Sigmoid colon (tissue), 7 donors: ENCODE measurements around the gene POLR1E. TPM values are rescaled to one million over a fixed set of nuclear protein-coding genes. Genes with fewer than 3 reads are reported as not detected.
"Not testable (repeated sequence)": the region's sequence is repeated elsewhere in the genome, so short reads cannot be mapped to it uniquely, and the experiment has no call there.

Experiments used
- DNase-seq: peaks from one replicate; pipeline ENCODE4 v3.0.0-alpha.2; 2019
- H3K27ac ChIP-seq, 4 donors: fragments of 200-600 bp; sonication (generic); one replicate each; pipeline ENCODE4 v1.5.1; 2016 to 2019; ENCODE audit warnings: mild to moderate bottlenecking in 1 of 4
- H3K27me3 ChIP-seq, 3 donors: fragments of 200-600 bp; sonication (generic); one replicate each; pipeline ENCODE4 v1.5.1; 2019; ENCODE audit warnings: mild to moderate bottlenecking in 1 of 3
- H3K36me3 ChIP-seq, 4 donors: fragments of 200-600 bp; sonication (generic); one replicate each; pipeline ENCODE4 v1.5.1; 2016 to 2019
- H3K4me1 ChIP-seq, 4 donors: fragments of 200-600 bp; sonication (generic); one replicate each; pipeline ENCODE4 v1.5.1; 2017 to 2019
- H3K4me3 ChIP-seq, 4 donors: fragments of 200-600 bp; sonication (generic); one replicate each; pipeline ENCODE4 v1.5.1; 2017 to 2019; ENCODE audit warnings: mild to moderate bottlenecking in 2 of 4, moderate library complexity in 1 of 4
- H3K9me3 ChIP-seq, 4 donors: fragments of 200-600 bp in 3 of 4; sonication (generic) in 3 of 4; one replicate each; pipeline versions ENCODE4 v1.5.1 to v1.6.1; 2013 to 2019
- EP300 ChIP-seq, 4 donors: sonication (generic); formaldehyde crosslinking; IDR thresholded peaks; one replicate each; pipeline ENCODE4 v1.6.1; 2017; ENCODE audit warnings: antibody characterized with exemption in 4 of 4
- POLR2A ChIP-seq, 2 donors: fragments of 450-650 bp; IDR thresholded peaks; one replicate each; pipeline ENCODE4 v1.6.1; 2016; ENCODE audit warnings: antibody characterized with exemption in 2 of 2, mild to moderate bottlenecking in 2 of 2, moderate library complexity in 2 of 2
- POLR2AphosphoS5 ChIP-seq, 4 donors: sonication (generic); formaldehyde crosslinking; IDR thresholded peaks; one replicate each; pipeline ENCODE4 v1.6.1; 2017; ENCODE audit warnings: antibody characterized with exemption in 4 of 4
- WGBS, 2 donors: extraction: QIAGEN DNeasy Blood & Tissue Kit; methylation state at CpG; one replicate each; pipeline ENCODE4 v1.1.7; 2013; 5-methylcytosine and 5-hydroxymethylcytosine counted together
- intact Hi-C: fragments of 100-400 bp; cut with DNase I; formaldehyde crosslinking; loops from one replicate; pipeline ENCODE4 v1.15.1; 2023
- polyA plus RNA-seq, 3 donors: library from polyadenylated mRNA; stranded (reverse); fragments of 200-250 nt; gene quantifications; one replicate each; pipeline ENCODE4 v1.2.3, GENCODE V29; 2013
- total RNA-seq, 4 donors: library from RNA; depleted of rRNA; stranded (reverse); fragments of >200 nt; gene quantifications; one replicate each; pipeline ENCODE4 v1.1.0, GENCODE V29; 2016
- TF ChIP-seq, protein P1 (sequence below), 4 experiments: fragments of 450-650 bp in 3 of 4; fragments of 200-600 bp in 1 of 4; IDR thresholded peaks; one replicate each; pipeline ENCODE4 v1.5.1; 2016 to 2019; ENCODE audit warnings: antibody characterized with exemption in 4 of 4, mild to moderate bottlenecking in 3 of 4, moderate library complexity in 2 of 4
- donor health status: healthy with polysubstance abuse.
- donor health status: Bipolar disorder and iron deficiency.
- donor health status: healthy.

Gene POLR1E
- total and polyA plus RNA-seq, 7 donors: 4.6 to 33.4 (median 22.3) TPM

DNA sequence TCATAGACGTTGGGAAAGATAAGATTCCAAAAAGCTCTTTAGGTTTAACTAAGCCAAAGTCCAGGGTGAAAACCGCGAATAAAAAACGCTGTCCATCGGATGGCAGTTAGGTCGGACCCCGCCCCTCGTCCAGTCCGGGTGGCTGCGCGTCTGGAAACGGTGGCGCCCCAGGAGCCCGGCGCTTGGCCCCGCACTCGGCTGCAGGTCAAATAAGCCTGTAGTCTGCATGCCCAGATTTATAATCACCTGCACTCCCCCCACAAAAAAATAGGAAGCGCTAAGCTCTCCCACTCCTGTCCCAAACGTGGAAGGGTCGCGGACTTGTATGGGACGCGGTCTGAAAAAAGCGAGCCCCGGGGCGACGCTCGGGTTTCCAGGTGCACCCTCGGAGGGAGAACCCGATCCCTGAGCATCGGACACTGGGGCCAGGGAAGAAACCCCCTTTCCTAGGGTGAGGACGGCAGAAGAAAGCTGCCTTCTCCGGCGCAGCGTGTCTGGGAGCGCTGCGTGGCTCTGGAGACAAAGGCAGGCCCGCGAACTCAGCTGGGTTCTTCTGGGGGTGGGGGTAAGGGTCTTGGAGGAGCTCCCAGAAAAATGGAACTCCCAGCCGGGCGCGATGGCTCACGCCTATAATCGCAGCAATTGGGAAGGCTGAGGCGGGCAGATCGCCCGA is 19.6 kb upstream of the POLR1E start:
- no peaks in the 10 kb centered on the region for H3K36me3 ChIP-seq
- no peaks in the 10 kb centered on the region for H3K9me3 ChIP-seq
- peak; percentile 94 for DNase-seq
- peak in 3 of 4 donors; percentile 35 to 72 (median 55) for TF ChIP-seq POLR2AphosphoS5 (IDR thresholded peaks at IDR 0.05)
- TF ChIP-seq, protein P1, sequence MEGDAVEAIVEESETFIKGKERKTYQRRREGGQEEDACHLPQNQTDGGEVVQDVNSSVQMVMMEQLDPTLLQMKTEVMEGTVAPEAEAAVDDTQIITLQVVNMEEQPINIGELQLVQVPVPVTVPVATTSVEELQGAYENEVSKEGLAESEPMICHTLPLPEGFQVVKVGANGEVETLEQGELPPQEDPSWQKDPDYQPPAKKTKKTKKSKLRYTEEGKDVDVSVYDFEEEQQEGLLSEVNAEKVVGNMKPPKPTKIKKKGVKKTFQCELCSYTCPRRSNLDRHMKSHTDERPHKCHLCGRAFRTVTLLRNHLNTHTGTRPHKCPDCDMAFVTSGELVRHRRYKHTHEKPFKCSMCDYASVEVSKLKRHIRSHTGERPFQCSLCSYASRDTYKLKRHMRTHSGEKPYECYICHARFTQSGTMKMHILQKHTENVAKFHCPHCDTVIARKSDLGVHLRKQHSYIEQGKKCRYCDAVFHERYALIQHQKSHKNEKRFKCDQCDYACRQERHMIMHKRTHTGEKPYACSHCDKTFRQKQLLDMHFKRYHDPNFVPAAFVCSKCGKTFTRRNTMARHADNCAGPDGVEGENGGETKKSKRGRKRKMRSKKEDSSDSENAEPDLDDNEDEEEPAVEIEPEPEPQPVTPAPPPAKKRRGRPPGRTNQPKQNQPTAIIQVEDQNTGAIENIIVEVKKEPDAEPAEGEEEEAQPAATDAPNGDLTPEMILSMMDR (IDR thresholded peaks at IDR 0.05): no peak
- TF ChIP-seq POLR2A (IDR thresholded peaks at IDR 0.05): no peak
- TF ChIP-seq EP300 (IDR thresholded peaks at IDR 0.05): no peak
- 0% methylated on average over 47 of the region's 47 CpGs for WGBS, 2 donors
- H3K27ac ChIP-seq: peak overlapping the region; percentile 99 to 100 (median 100)
- H3K4me1 ChIP-seq: peaks cover 0 to 40% (median 38%) of the 10 kb centered on the region in 4 donors
- intact Hi-C loops: loop anchor here (10.0 kb wide), 1 partner anchor 599 kb away; the partner anchor contains the start of gene SHB
- peak overlapping the region; percentile 82 to 99 (median 88) for H3K4me3 ChIP-seq
- H3K27me3 ChIP-seq: no peaks in the 10 kb centered on the region

DNA sequence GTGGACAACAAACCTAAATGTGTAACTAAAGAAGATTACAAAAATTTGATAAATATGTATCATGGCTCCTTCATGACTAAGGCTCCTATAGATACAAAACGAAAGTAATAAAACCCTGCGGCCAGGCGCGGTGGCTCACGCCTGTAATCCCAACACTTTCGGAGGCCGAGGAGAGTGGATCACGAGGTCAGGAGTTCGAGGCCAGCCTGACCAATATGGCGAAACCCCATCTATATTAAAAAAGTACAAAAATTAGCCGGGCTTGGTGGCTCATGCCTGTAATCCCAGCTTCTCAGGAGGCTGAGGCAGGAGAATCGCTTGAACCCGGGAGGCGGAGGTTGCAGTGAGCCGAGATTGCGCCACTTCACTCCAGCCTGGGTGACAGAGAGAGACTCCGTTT is 18.2 kb upstream of the POLR1E start:
- not testable (repeated sequence) for H3K36me3 ChIP-seq, DNase-seq, H3K4me3 ChIP-seq, H3K9me3 ChIP-seq, H3K27me3 ChIP-seq, H3K27ac ChIP-seq
- WGBS, 2 donors: 49 to 81% methylated on average over 17 of the region's 17 CpGs
- H3K4me1 ChIP-seq: peaks cover 0 to 35% (median 29%) of the 10 kb centered on the region in 4 donors
- intact Hi-C loops: loop anchor here (10.0 kb wide), 1 partner anchor 597 kb away; the partner anchor contains the start of gene SHB

DNA sequence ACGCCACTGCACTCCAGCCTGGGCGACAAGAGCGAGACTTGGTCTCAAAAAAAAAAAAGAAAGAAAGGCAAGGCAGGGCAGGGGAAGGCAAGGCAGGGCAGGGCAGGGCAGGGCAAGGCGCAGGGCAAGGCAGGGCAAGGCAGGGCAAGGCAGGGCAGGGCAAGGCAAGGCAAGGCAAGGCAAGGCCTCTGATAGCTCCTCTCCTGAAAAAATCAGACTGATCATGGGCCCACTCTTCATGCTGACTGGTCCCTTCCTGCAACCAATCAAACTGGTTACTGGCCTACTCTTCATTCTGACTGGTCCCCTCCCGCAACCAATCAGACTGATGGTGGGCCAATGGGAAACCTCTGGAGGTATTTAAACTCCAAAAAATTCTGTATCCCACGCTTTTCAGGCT is 17.1 kb upstream of the POLR1E start:
- H3K9me3 ChIP-seq: no peaks in the 10 kb centered on the region
- TF ChIP-seq POLR2A (IDR thresholded peaks at IDR 0.05) (no peak), POLR2AphosphoS5 (IDR thresholded peaks at IDR 0.05) (no peak), EP300 (IDR thresholded peaks at IDR 0.05) (no peak)
- TF ChIP-seq, protein P1 (IDR thresholded peaks at IDR 0.05): no peak
- no peak overlapping the region for H3K27ac ChIP-seq
- no peak for DNase-seq
- H3K4me3 ChIP-seq: no peak overlapping the region
- no peaks in the 10 kb centered on the region for H3K27me3 ChIP-seq
- H3K4me1 ChIP-seq: peaks cover 0 to 27% (median 21%) of the 10 kb centered on the region in 4 donors
- 88 to 92% methylated on average over 6 of the region's 6 CpGs for WGBS, 2 donors
- no peaks in the 10 kb centered on the region for H3K36me3 ChIP-seq
- intact Hi-C loops: loop anchor here (10.0 kb wide), 1 partner anchor 596 kb away; the partner anchor contains the start of gene SHB

DNA sequence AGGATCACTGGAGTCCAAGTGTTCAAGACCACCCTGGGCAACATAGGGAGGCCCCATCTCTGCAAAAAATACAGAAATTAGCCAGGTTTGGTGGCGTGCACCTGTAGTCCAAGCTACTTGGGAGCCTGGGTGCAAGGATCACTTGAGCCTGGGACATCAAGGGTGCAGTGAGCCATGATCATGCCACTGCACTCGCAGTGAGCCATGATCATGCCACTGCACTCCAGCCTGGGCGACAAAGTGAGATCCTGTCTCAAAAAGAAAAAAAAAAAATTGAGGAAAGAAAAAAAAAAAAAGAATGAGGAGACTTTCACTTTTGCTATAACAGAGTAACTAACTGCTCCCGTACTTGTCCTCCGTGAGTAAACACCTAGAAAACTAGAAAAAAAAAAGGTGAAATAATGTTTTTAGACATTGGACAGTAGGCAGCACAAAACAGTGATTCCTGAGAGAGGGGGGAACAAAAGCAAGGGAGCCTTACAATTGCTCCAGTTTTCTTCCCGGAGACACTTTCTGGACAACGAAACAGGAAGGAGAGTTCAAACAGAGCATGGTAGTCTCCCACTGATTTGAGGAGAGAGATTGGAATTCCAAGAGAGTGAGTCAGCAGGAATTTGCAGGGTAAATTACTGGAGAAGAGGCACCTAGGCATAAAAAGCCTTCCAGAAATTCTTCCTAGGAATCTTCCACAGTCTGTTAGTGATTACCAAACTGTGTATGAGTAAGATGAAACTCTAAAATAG is 13.6 kb upstream of the POLR1E start:
- DNase-seq: no peak
- TF ChIP-seq POLR2A (IDR thresholded peaks at IDR 0.05) (no peak), POLR2AphosphoS5 (IDR thresholded peaks at IDR 0.05) (peak in 1 of 4 donors; percentile 39), EP300 (IDR thresholded peaks at IDR 0.05) (no peak)
- TF ChIP-seq, protein P1 (IDR thresholded peaks at IDR 0.05): no peak
- no peaks in the 10 kb centered on the region for H3K36me3 ChIP-seq
- 14 to 24% methylated on average over 7 of the region's 7 CpGs for WGBS, 2 donors
- peak overlapping the region in 3 of 4 donors; percentile 27 to 41 (median 31) for H3K4me3 ChIP-seq
- H3K27me3 ChIP-seq: no peaks in the 10 kb centered on the region
- peaks cover 0 to 12% (median 7%) of the 10 kb centered on the region in 4 donors for H3K4me1 ChIP-seq
- H3K27ac ChIP-seq: peak overlapping the region; percentile 65 to 91 (median 78)
- H3K9me3 ChIP-seq: no peaks in the 10 kb centered on the region
- intact Hi-C loops: no loop called here

DNA sequence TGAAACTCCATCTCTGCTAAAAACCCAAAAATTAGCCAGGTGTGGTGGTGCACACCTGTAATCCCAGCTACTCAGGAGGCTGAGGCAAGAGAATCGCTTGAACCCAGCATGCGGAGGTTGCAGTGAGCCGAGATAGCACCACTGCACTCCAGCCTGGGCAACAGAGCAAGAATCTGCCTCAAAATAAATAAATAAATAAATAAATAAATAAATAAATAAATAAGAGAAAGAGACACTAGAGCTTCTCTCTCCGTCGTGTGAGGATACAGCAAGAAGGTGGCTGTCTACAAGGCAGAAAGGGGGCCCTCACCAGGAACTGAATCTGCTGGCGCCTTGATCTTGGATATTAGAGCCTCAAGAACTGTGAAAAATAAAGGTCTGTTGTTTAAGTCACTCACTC is 11.8 kb upstream of the POLR1E start:
- intact Hi-C loops: not testable (repeated sequence)
- WGBS, 2 donors: 66 to 81% methylated on average over 6 of the region's 6 CpGs

More for the DNA sequence above, 11.8 kb upstream of the POLR1E start:
- H3K36me3 ChIP-seq, H3K27me3 ChIP-seq, H3K27ac ChIP-seq, DNase-seq, H3K4me3 ChIP-seq, H3K9me3 ChIP-seq: not testable (repeated sequence)
- H3K4me1 ChIP-seq: peaks cover 0 to 12% (median 7%) of the 10 kb centered on the region in 4 donors
